ENCODE measurements around the gene ITGAV.

GRCh38 chr2:186699742-186700141 lies 109.9 kb downstream of the ITGAV start:
- no peak for TF ChIP-seq CTCF (IDR thresholded peaks at IDR 0.05; ENCODE audit: poor library complexity)
- TF ChIP-seq EZH2 (IDR thresholded peaks at IDR 0.05; ENCODE audit: borderline replicate concordance): no peak
- no peak for TF ChIP-seq EZH2phosphoT487 (IDR thresholded peaks at IDR 0.05; ENCODE audit: low read depth, severe bottlenecking, unreplicated experiment)

All from hepatocyte (in vitro differentiated cells).